GM12891 (cell line): ENCODE measurements around the gene DNER.

ENCODE experiments used
- POLR2A ChIP-seq: IDR thresholded peaks from 2 replicates; pipeline ENCODE4 v1.6.1; 2011; ENCODE audit warnings: low read depth, low read length, control low read depth
- POLR2AphosphoS5 ChIP-seq: IDR thresholded peaks from 2 replicates; pipeline ENCODE4 v1.6.1; 2011; ENCODE audit warnings: low read depth, low read length, control low read depth
- SPI1 ChIP-seq: IDR thresholded peaks from 2 replicates; pipeline ENCODE4 v1.6.1; 2011; ENCODE audit warnings: low read depth, low read length, control low read depth

- TF ChIP-seq POLR2A (no peak), SPI1 (no peak), POLR2AphosphoS5 (no peak)
These were observed 1.6 kb upstream of the DNER start for GRCh38 chr2:229715895-229716507.
